Tibial artery (tissue), 4 donors: ENCODE results near the gene CPZ.
A peak's percentile ranks its signal among the peaks of the same experiment; 100 is the strongest.
"Not testable (repeated sequence)": the region's sequence is repeated elsewhere in the genome, so short reads cannot be mapped to it uniquely, and the experiment has no call there.

Experiments
- DNase-seq, 2 donors: peaks; one replicate each; pipeline ENCODE4 v3.0.0-alpha.2; 2019
- H3K27ac ChIP-seq, 2 donors: fragments of 200-600 bp; sonication (generic) in 1 of 2; 1 replicate in 1 of 2; 2 replicates in 1 of 2; pipeline ENCODE4 v1.5.1; 2018 to 2019; ENCODE audit warnings: mild to moderate bottlenecking in 1 of 2
- H3K27me3 ChIP-seq, 2 donors: fragments of 200-600 bp; sonication (generic) in 1 of 2; one replicate each; pipeline versions ENCODE4 v1.5.1 to v1.6.0; 2016 to 2019
- H3K36me3 ChIP-seq, 3 donors: fragments of 200-600 bp; sonication (generic) in 2 of 3; one replicate each; pipeline ENCODE4 v1.5.1; 2016 to 2019; ENCODE audit warnings: mild to moderate bottlenecking in 2 of 3
- H3K4me1 ChIP-seq, 4 donors: fragments of 200-600 bp; sonication (generic) in 2 of 4; 1 replicate in 3 of 4; 2 replicates in 1 of 4; pipeline ENCODE4 v1.5.1; 2016 to 2019
- H3K4me3 ChIP-seq, 2 donors: fragments of 200-600 bp; sonication (generic) in 1 of 2; 1 replicate in 1 of 2; 2 replicates in 1 of 2; pipeline ENCODE4 v1.5.1; 2018 to 2019; ENCODE audit warnings: mild to moderate bottlenecking in 2 of 2
- H3K9me3 ChIP-seq, 3 donors: fragments of 200-600 bp; sonication (generic) in 1 of 3; one replicate each; pipeline ENCODE4 v1.5.1; 2016 to 2019
- intact Hi-C: fragments of 100-400 bp; cut with DNase I; formaldehyde crosslinking; loops from one replicate; pipeline ENCODE4 v1.15.0; 2023; ENCODE audit warnings: low total_unique reads
- TF ChIP-seq, protein P1 (sequence below), 2 experiments: fragments of 200-600 bp in 1 of 2; fragments of 450-650 bp in 1 of 2; IDR thresholded peaks; one replicate each; pipeline ENCODE4 v1.5.1; 2017 to 2019; ENCODE audit warnings: antibody characterized with exemption in 2 of 2, mild to moderate bottlenecking in 1 of 2, moderate library complexity in 1 of 2

The CPZ gene

DNA sequence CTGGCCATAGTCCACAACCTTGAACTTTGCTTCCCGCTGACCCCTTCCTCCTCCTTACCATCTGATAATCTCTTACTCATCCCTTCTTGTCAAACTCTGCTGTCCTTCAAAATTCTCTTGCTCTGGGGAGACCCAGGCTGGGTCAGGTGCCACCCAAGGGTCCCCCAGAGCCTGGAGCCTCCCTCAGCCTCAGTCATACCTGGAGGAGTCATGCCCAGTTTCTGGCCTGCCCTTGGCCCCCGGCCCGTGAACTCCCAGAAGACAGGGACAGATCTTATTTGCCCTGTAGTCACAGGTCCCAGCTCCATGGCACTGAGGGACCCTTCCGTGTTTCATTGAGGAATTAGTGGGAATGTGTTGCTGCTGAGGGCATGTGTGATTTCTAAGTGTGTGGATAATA is 17.1 kb upstream of the CPZ start:
- Histone ChIP-seq H3K36me3 (no peaks in the 10 kb centered on the region), H3K27me3 (peaks cover 0 to 30% of the 10 kb centered on the region in 2 donors), H3K27ac (no peak overlapping the region), H3K9me3 (no peaks in the 10 kb centered on the region), H3K4me1 (peaks cover 0 to 5% (median 0%) of the 10 kb centered on the region in 4 donors), H3K4me3 (no peak overlapping the region)
- intact Hi-C loops: no loop called here
- TF ChIP-seq, protein P1, sequence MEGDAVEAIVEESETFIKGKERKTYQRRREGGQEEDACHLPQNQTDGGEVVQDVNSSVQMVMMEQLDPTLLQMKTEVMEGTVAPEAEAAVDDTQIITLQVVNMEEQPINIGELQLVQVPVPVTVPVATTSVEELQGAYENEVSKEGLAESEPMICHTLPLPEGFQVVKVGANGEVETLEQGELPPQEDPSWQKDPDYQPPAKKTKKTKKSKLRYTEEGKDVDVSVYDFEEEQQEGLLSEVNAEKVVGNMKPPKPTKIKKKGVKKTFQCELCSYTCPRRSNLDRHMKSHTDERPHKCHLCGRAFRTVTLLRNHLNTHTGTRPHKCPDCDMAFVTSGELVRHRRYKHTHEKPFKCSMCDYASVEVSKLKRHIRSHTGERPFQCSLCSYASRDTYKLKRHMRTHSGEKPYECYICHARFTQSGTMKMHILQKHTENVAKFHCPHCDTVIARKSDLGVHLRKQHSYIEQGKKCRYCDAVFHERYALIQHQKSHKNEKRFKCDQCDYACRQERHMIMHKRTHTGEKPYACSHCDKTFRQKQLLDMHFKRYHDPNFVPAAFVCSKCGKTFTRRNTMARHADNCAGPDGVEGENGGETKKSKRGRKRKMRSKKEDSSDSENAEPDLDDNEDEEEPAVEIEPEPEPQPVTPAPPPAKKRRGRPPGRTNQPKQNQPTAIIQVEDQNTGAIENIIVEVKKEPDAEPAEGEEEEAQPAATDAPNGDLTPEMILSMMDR (IDR thresholded peaks at IDR 0.05): no peak
- DNase-seq: no peak

DNA sequence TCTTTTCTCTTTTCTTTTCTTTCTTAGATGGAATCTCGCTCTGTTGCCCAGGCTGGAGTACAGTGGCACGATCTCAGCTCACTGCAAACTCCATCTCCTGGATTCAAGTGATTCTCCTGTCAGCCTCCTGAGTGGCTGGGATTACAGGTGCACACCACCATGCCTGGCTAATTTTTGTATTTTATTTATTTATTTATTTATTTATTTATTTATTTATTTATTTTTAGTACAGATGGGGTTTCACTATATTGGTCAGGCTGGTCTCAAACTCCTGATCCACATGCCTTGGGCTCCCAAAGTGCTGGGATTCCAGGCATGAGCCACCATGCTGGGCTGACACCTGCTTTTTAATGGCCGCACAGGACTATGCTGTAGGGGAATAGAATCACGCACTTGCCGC is 16.0 kb upstream of the CPZ start:
- peak in 1 of 2 donors; percentile 10 for DNase-seq
- H3K36me3 ChIP-seq, H3K27ac ChIP-seq, intact Hi-C loops, H3K9me3 ChIP-seq, H3K4me3 ChIP-seq: not testable (repeated sequence)
- Histone ChIP-seq H3K4me1 (peaks cover 0 to 12% (median 0%) of the 10 kb centered on the region in 4 donors), H3K27me3 (peaks cover 0 to 41% of the 10 kb centered on the region in 2 donors)

DNA sequence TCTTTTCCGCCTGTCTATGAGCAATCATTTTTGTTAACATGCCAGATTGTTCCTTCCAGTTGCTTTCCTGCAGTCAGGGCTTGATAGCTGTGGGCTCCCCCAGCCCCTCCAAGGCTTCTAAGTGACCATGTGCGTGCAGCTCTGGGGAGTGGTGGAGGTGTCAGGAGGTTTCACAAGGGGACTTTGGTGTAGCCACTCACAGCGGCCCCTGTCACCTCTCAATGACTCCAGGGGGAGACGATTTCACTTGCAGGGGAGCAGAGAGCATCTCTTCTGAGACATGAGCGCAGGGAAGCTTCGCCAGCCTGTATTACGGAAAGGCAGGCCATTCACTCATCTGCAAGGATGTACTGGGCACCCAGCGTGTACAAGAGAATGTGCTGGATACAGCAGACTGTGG is 15.5 kb upstream of the CPZ start:
- H3K9me3 ChIP-seq: no peaks in the 10 kb centered on the region
- no peaks in the 10 kb centered on the region for H3K36me3 ChIP-seq
- H3K4me1 ChIP-seq: peaks cover 0 to 12% (median 0%) of the 10 kb centered on the region in 4 donors
- TF ChIP-seq, protein P1 (IDR thresholded peaks at IDR 0.05): no peak
- DNase-seq: peak in 1 of 2 donors; percentile 42
- H3K4me3 ChIP-seq: no peak overlapping the region
- H3K27ac ChIP-seq: no peak overlapping the region
- intact Hi-C loops: no loop called here
- H3K27me3 ChIP-seq: peaks cover 0 to 46% of the 10 kb centered on the region in 2 donors

DNA sequence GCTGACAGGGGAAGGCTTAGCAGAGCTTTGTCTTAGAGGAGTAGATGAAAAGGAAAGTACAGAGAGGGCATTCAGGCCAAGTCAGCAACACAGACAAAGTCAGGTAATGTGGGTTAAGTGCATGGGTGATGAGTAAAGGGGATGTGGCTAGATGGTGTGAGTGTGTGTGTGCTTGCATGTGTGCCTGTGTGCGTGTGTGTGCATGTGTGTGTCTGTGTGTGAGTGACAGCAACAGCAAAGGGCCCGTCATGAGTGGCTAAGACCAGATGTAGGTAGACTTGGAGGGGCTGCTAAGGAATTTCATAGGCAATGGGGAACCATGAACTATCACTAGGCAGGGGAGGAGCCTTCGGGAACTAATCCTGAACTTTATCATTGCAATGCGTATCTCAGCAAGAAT is 14.6 kb upstream of the CPZ start:
- H3K36me3 ChIP-seq: no peaks in the 10 kb centered on the region
- peaks cover 0 to 55% of the 10 kb centered on the region in 2 donors for H3K27me3 ChIP-seq
- intact Hi-C loops: no loop called here
- TF ChIP-seq, protein P1 (IDR thresholded peaks at IDR 0.05): no peak
- no peaks in the 10 kb centered on the region for H3K9me3 ChIP-seq
- no peak overlapping the region for H3K27ac ChIP-seq
- DNase-seq: peak in 1 of 2 donors; percentile 3
- H3K4me1 ChIP-seq: peaks cover 0 to 12% (median 0%) of the 10 kb centered on the region in 4 donors
- no peak overlapping the region for H3K4me3 ChIP-seq

DNA sequence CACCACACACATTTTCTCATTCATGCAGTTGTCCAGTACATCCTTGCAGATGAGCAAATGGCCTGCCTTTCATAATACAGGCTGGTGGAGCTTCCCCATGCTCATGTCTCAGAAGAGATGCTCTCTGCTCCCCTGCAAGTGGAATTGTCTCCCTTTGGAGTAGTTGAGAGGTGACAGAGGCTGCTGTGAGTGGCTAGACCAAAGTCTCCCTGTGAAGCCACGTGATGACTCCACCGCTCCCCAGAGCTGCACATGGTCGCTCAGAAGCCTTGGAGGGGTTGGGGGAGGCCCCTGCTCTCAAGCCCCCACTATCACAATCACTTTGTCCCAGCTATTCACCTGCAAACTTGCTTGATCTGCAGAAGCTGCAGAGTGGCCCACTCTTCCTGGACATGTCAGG is 13.8 kb upstream of the CPZ start:
- Histone ChIP-seq H3K27ac (no peak overlapping the region), H3K27me3 (peaks cover 0 to 62% of the 10 kb centered on the region in 2 donors), H3K4me1 (peaks cover 0 to 12% (median 0%) of the 10 kb centered on the region in 4 donors), H3K4me3 (no peak overlapping the region), H3K9me3 (no peaks in the 10 kb centered on the region), H3K36me3 (no peaks in the 10 kb centered on the region)
- intact Hi-C loops: no loop called here
- TF ChIP-seq, protein P1 (IDR thresholded peaks at IDR 0.05): no peak
- no peak for DNase-seq

DNA sequence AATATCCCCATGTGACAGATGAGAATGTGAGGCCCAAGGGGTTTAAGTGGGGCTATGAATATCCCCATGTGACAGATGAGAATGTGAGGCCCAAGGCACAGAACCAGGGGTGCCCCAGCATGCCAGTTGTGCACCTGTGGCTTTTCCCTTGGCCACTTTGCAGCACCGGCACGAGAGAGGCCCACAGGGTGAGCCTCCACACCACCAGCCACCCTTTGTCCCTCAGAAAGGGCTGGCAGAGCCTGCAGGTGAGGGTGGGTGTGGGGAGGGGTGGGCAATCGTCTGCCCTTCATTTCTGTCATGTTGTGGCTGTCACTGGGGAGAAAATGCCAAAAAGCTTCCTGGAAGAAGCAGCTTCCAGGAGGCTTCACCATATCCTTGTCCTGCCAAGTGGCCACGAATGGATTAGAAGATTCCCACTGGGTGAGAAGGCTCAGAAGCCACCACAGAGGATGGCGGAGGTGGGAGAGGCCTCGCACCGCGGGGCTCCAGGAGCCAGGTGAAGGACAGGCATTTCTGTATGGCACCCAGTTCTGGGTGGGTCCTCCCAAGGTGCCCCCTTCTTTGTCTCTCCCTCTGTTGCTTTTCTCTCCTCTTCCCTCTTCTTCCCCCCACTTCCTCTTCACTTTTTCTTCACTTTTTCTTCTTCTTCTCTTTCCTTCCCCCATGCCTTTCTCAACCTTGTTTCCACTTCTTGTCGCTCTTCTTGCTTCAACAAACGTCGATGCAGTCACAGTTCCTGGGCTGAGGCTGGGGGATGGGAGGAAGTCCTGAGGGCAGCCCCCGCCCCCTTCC is 12.8 kb upstream of the CPZ start:
- peaks cover 0 to 12% (median 0%) of the 10 kb centered on the region in 4 donors for H3K4me1 ChIP-seq
- H3K9me3 ChIP-seq: no peaks in the 10 kb centered on the region
- TF ChIP-seq, protein P1 (IDR thresholded peaks at IDR 0.05): no peak
- H3K4me3 ChIP-seq: no peak overlapping the region
- H3K27ac ChIP-seq: no peak overlapping the region
- H3K36me3 ChIP-seq: no peaks in the 10 kb centered on the region
- intact Hi-C loops: no loop called here
- DNase-seq: no peak
- H3K27me3 ChIP-seq: peaks cover 0 to 72% of the 10 kb centered on the region in 2 donors
